ENCODE data around the gene C17orf107.
A peak's percentile ranks its signal among the peaks of the same experiment; 100 is the strongest.

Gene C17orf107

GRCh38 chr17:4892499-4893221 lies 6.7 kb upstream of the C17orf107 start:
- H3K4me3 Mint-ChIP-seq, result no peak overlapping the region
- ATAC-seq (no peak), DNase-seq (ENCODE audit: low spot score in 2 of 2) (no peak)
- no peak overlapping the region for H3K27ac Mint-ChIP-seq
- no peaks in the 10 kb centered on the region for H3K4me1 Mint-ChIP-seq
- peaks cover 77% of the 10 kb centered on the region for H3K36me3 Mint-ChIP-seq
- no peaks in the 10 kb centered on the region for H3K9me3 Mint-ChIP-seq

GRCh38 chr17:4893272-4893671 lies 6.1 kb upstream of the C17orf107 start:
- H3K27ac Mint-ChIP-seq, result no peak overlapping the region
- peaks cover 72% of the 10 kb centered on the region for H3K36me3 Mint-ChIP-seq
- no peak overlapping the region for H3K4me3 Mint-ChIP-seq
- DNase-seq (ENCODE audit: low spot score in 2 of 2), result no peak
- H3K4me1 Mint-ChIP-seq, result peaks cover 3% of the 10 kb centered on the region
- no peaks in the 10 kb centered on the region for H3K9me3 Mint-ChIP-seq
- ATAC-seq, result no peak

GRCh38 chr17:4893721-4894560 lies 5.4 kb upstream of the C17orf107 start:
- ATAC-seq (no peak), DNase-seq (ENCODE audit: low spot score in 2 of 2) (no peak)
- H3K4me3 Mint-ChIP-seq, result no peak overlapping the region
- H3K9me3 Mint-ChIP-seq, result no peaks in the 10 kb centered on the region
- peak overlapping the region; percentile 60 for H3K27ac Mint-ChIP-seq
- peaks cover 8% of the 10 kb centered on the region for H3K4me1 Mint-ChIP-seq
- H3K36me3 Mint-ChIP-seq, result peaks cover 74% of the 10 kb centered on the region

- no peak for ATAC-seq
- no peak for DNase-seq (ENCODE audit: low spot score in 2 of 2)
- Mint-ChIP-seq H3K4me3 (no peak overlapping the region), H3K4me1 (peaks cover 16% of the 10 kb centered on the region), H3K9me3 (no peaks in the 10 kb centered on the region), H3K36me3 (peaks cover 77% of the 10 kb centered on the region), H3K27ac (peak overlapping the region; percentile 26)
Observed at GRCh38 chr17:4895121-4895520, 4.2 kb upstream of the C17orf107 start.

GRCh38 chr17:4895657-4896331 lies 3.5 kb upstream of the C17orf107 start:
- peak overlapping the region; percentile 26 for H3K27ac Mint-ChIP-seq
- no peak for DNase-seq (ENCODE audit: low spot score in 2 of 2)
- no peaks in the 10 kb centered on the region for H3K9me3 Mint-ChIP-seq
- H3K36me3 Mint-ChIP-seq, result peaks cover 76% of the 10 kb centered on the region
- peaks cover 21% of the 10 kb centered on the region for H3K4me1 Mint-ChIP-seq
- no peak for ATAC-seq
- no peak overlapping the region for H3K4me3 Mint-ChIP-seq

- Mint-ChIP-seq H3K4me3 (no peak overlapping the region), H3K9me3 (no peaks in the 10 kb centered on the region), H3K36me3 (peaks cover 73% of the 10 kb centered on the region), H3K4me1 (peaks cover 24% of the 10 kb centered on the region), H3K27ac (peak overlapping the region; percentile 78)
- DNase-seq (ENCODE audit: low spot score in 2 of 2), result no peak
- ATAC-seq, result no peak
Observed at GRCh38 chr17:4896332-4897197, 2.8 kb upstream of the C17orf107 start.

- ATAC-seq (no peak), DNase-seq (ENCODE audit: low spot score in 2 of 2) (no peak)
- H3K9me3 Mint-ChIP-seq, result no peaks in the 10 kb centered on the region
- peaks cover 68% of the 10 kb centered on the region for H3K36me3 Mint-ChIP-seq
- peaks cover 28% of the 10 kb centered on the region for H3K4me1 Mint-ChIP-seq
- H3K4me3 Mint-ChIP-seq, result no peak overlapping the region
- peak overlapping the region; percentile 78 for H3K27ac Mint-ChIP-seq
Observed at GRCh38 chr17:4897198-4897687, 2.1 kb upstream of the C17orf107 start.

GRCh38 chr17:4897785-4898184 lies 1.6 kb upstream of the C17orf107 start:
- Mint-ChIP-seq H3K36me3 (peaks cover 63% of the 10 kb centered on the region), H3K4me3 (peak overlapping the region; percentile 91), H3K9me3 (no peaks in the 10 kb centered on the region), H3K4me1 (peaks cover 33% of the 10 kb centered on the region), H3K27ac (peak overlapping the region; percentile 78)
- DNase-seq (ENCODE audit: low spot score in 2 of 2), result no peak
- ATAC-seq, result no peak

- no peak for ATAC-seq
- H3K36me3 Mint-ChIP-seq, result peaks cover 57% of the 10 kb centered on the region
- peaks cover 39% of the 10 kb centered on the region for H3K4me1 Mint-ChIP-seq
- H3K9me3 Mint-ChIP-seq, result no peaks in the 10 kb centered on the region
- peak overlapping the region; percentile 50 for H3K27ac Mint-ChIP-seq
- H3K4me3 Mint-ChIP-seq, result peak overlapping the region; percentile 91
- DNase-seq (ENCODE audit: low spot score in 2 of 2), result no peak
Observed at GRCh38 chr17:4898351-4898750, 985 bp upstream of the C17orf107 start.

GRCh38 chr17:4898927-4899326 lies 409 bp upstream of the C17orf107 start:
- H3K4me3 Mint-ChIP-seq, result peak overlapping the region; percentile 91
- peaks cover 51% of the 10 kb centered on the region for H3K36me3 Mint-ChIP-seq
- no peaks in the 10 kb centered on the region for H3K9me3 Mint-ChIP-seq
- peaks cover 44% of the 10 kb centered on the region for H3K4me1 Mint-ChIP-seq
- peak overlapping the region; percentile 94 for H3K27ac Mint-ChIP-seq
- DNase-seq (ENCODE audit: low spot score in 2 of 2) (no peak), ATAC-seq (peak; percentile 0)

GRCh38 chr17:4900231-4901107 lies 1.1 kb downstream of the C17orf107 start:
- ATAC-seq (peak; percentile 39), DNase-seq (ENCODE audit: low spot score in 2 of 2) (peak; percentile 28 to 66)
- Mint-ChIP-seq H3K4me1 (peaks cover 44% of the 10 kb centered on the region), H3K27ac (peak overlapping the region; percentile 94), H3K4me3 (peak overlapping the region; percentile 91), H3K36me3 (peaks cover 36% of the 10 kb centered on the region), H3K9me3 (no peaks in the 10 kb centered on the region)

GRCh38 chr17:4901108-4901647 lies 1.8 kb downstream of the C17orf107 start:
- no peak for DNase-seq (ENCODE audit: low spot score in 2 of 2)
- no peak for ATAC-seq
- Mint-ChIP-seq H3K4me3 (peak overlapping the region; percentile 91), H3K4me1 (peaks cover 44% of the 10 kb centered on the region), H3K36me3 (peaks cover 29% of the 10 kb centered on the region), H3K9me3 (no peaks in the 10 kb centered on the region), H3K27ac (peak overlapping the region; percentile 75)

- DNase-seq (ENCODE audit: low spot score in 2 of 2) (no peak), ATAC-seq (no peak)
- Mint-ChIP-seq H3K27ac (peak overlapping the region; percentile 70), H3K4me3 (peak overlapping the region; percentile 91), H3K36me3 (peaks cover 23% of the 10 kb centered on the region), H3K9me3 (no peaks in the 10 kb centered on the region), H3K4me1 (peaks cover 44% of the 10 kb centered on the region)
Observed at GRCh38 chr17:4901648-4902344, 2.5 kb downstream of the C17orf107 start.

Data from stimulated activated effector memory CD8-positive, alpha-beta T cell treated with anti-CD3 and anti-CD28 coated beads, Interleukin-12 subunit alpha, Interleukin-12 subunit beta, amount 100 ng/mL, for 72 hours (primary cell).